SU-DHL-6 (cell line): Measurements from ENCODE around the gene TEKT4.

Source experiments
- CTCF ChIP-seq: fragments of 200-600 bp; sonication (generic); IDR thresholded peaks from one replicate; pipeline ENCODE4 v1.5.1; 2017; ENCODE audit warnings: antibody characterized with exemption, mild to moderate bottlenecking, low read length, moderate library complexity; ENCODE audit not compliant: insufficient read depth, poor library complexity, severe bottlenecking
- EZH2phosphoT487 ChIP-seq: fragments of 200-600 bp; sonication (generic), shearing (Covaris generic); conservative IDR thresholded peaks from 2 replicates; pipeline ENCODE4 v1.6.1; 2018; ENCODE audit warnings: mild to moderate bottlenecking, antibody characterized with exemption, low read length, moderate library complexity, mixed read lengths

GRCh38 chr2:94872088-94872618 is 923 bp downstream of the TEKT4 start:
- TF ChIP-seq CTCF (no peak), EZH2phosphoT487 (no peak)
